ENCODE results near the gene ZNF444.

Gene ZNF444

DNA sequence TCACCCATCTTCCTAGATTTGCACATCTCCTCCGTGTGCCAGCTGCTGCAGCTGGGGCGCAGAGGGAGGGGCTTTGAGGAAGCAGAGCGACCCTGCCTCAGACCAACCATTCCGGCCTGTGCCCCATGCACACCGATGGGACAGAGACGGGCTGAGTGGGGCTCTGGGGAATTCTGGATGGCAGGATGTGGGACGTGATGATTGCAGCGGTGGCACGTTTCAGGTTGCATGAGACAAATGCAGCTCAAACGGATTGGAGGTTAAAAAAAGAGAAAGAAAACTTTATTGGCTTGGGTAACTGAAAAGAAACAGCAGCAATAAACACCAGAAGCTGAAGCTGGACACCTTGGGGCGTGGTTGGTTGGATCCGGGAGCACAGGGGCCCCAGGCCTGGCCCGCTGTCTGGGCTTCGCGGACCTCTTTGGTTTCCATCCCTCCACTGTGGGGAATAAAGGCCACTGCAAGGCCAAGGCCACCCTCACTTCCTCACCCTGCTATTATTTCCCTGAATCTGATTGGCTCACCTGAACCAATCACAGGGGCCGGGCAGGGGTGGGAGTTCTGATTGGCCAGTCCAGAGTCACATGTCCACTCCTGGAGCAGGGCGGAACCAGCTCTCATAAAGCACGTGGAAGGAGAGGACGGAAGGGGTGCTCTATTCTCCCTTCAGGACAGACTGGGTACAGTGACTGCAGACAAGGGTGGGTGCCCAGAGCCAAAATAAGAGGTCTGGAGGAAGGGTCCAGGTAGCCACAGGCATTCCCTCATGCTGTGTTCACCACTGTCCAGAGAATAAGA lies 13.9 kb upstream of the ZNF444 start:
- TF ChIP-seq, protein P1, sequence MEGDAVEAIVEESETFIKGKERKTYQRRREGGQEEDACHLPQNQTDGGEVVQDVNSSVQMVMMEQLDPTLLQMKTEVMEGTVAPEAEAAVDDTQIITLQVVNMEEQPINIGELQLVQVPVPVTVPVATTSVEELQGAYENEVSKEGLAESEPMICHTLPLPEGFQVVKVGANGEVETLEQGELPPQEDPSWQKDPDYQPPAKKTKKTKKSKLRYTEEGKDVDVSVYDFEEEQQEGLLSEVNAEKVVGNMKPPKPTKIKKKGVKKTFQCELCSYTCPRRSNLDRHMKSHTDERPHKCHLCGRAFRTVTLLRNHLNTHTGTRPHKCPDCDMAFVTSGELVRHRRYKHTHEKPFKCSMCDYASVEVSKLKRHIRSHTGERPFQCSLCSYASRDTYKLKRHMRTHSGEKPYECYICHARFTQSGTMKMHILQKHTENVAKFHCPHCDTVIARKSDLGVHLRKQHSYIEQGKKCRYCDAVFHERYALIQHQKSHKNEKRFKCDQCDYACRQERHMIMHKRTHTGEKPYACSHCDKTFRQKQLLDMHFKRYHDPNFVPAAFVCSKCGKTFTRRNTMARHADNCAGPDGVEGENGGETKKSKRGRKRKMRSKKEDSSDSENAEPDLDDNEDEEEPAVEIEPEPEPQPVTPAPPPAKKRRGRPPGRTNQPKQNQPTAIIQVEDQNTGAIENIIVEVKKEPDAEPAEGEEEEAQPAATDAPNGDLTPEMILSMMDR (IDR thresholded peaks at IDR 0.05; ENCODE audit: low read depth, low read length): no peak
- DNase-seq (ENCODE audit: extremely low read depth, low read depth): no peak

DNA sequence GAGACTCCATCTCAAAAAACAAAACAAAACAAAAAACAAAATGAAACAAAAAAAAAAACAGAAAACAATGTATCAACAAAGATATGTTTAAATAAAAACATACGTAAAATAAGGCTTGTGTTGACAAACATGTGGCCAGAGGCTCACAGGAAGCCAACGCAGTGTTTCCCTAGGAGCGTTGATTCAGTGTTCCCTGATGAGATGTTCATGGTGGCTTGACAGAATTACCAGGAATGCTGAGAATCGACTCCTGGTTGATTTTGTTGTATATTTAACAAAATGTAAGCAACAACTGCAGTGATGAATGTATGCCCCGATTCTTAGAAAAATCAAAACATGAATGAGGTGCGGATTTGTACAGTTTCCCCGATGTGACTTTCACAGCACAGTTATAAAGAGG lies 11.1 kb upstream of the ZNF444 start:
- TF ChIP-seq, protein P1 (IDR thresholded peaks at IDR 0.05; ENCODE audit: low read depth, low read length): no peak
- DNase-seq (ENCODE audit: extremely low read depth, low read depth): no peak

GRCh38 chr19:56131651-56132050 lies 9.4 kb upstream of the ZNF444 start:
- TF ChIP-seq, protein P1 (IDR thresholded peaks at IDR 0.05; ENCODE audit: low read depth, low read length): no peak
- DNase-seq (ENCODE audit: extremely low read depth, low read depth): no peak

- peak; percentile 36 for DNase-seq (ENCODE audit: extremely low read depth, low read depth)
- TF ChIP-seq, protein P1 (IDR thresholded peaks at IDR 0.05; ENCODE audit: low read depth, low read length): no peak
These were observed 8.7 kb upstream of the ZNF444 start for GRCh38 chr19:56132316-56132822.

- DNase-seq (ENCODE audit: extremely low read depth, low read depth): no peak
- TF ChIP-seq, protein P1 (IDR thresholded peaks at IDR 0.05; ENCODE audit: low read depth, low read length): no peak
These were observed 7.0 kb upstream of the ZNF444 start for GRCh38 chr19:56133858-56134653.

DNA sequence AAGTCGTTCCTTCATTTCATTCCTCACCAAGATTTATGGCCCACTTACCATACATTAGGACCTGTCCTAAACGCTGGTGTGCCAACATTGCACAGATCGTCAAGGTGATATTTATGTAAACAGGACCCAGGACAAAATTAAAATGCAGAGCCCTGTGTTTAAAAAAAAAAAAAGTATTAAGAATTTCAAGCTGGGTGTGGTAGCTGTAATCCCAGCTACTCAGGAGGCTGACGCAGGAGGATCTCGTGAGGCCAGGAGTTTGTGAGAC lies 6.5 kb upstream of the ZNF444 start:
- DNase-seq (ENCODE audit: extremely low read depth, low read depth): no peak
- TF ChIP-seq, protein P1 (IDR thresholded peaks at IDR 0.05; ENCODE audit: low read depth, low read length): no peak

DNA sequence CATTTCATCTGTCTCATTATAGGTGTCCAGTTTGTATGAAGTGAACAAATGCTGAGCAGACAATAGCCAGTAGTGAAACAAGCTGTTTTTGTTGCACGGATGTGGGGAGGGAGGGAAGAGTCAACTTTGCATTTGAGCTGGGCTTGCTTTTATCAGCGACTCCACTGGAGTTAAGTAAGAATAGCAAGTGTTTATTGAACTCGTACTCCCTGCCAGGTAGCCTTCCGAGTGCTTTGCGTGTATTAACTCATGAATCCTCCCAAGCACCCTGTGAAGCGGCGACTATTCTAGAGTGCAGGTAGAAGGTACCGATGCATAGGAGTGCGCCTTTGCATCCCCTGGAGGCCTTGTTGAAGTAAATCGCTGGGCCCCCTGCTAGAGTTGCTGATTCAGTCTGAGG lies 4.7 kb upstream of the ZNF444 start:
- DNase-seq (ENCODE audit: extremely low read depth, low read depth): no peak

More for the DNA sequence above, 4.7 kb upstream of the ZNF444 start:
- TF ChIP-seq, protein P1 (IDR thresholded peaks at IDR 0.05; ENCODE audit: low read depth, low read length): no peak
